ENCODE results near the gene HMBS.
"Not testable (repeated sequence)": the region's sequence is repeated elsewhere in the genome, so short reads cannot be mapped to it uniquely, and the experiment has no call there.

The HMBS gene

GRCh38 chr11:119120639-119121007 is 35.9 kb downstream of the HMBS start:
- peaks cover 31% of the 10 kb centered on the region for H3K36me3 ChIP-seq (ENCODE audit: control insufficient read depth, insufficient read depth, low read length)
- H3K4me3 ChIP-seq (ENCODE audit: extremely low read depth, insufficient read depth, low read length, poor library complexity, severe bottlenecking), result peak overlapping the region; percentile 89
- 68 to 74% methylated on average over 5 of the region's 5 CpGs for WGBS, 2 experiments (ENCODE audit: insufficient coverage in 2 of 2)
- H3K27ac ChIP-seq (ENCODE audit: low read depth, low read length, severe bottlenecking), result no peak overlapping the region
- peaks cover 4% of the 10 kb centered on the region for H3K4me1 ChIP-seq (ENCODE audit: control insufficient read depth, insufficient read depth, low read length, poor library complexity, severe bottlenecking)
- H3K9me3 ChIP-seq (ENCODE audit: control insufficient read depth, low read length), result no peaks in the 10 kb centered on the region

GRCh38 chr11:119121008-119121810 is 36.5 kb downstream of the HMBS start, which contains the start of gene HINFP:
HINFP (plus strand) TSS chr11:119121580; CDS start chr11:119126945, 5,365 bp downstream.
- H3K9me3 ChIP-seq (ENCODE audit: control insufficient read depth, low read length), result no peaks in the 10 kb centered on the region
- H3K36me3 ChIP-seq (ENCODE audit: control insufficient read depth, insufficient read depth, low read length), result peaks cover 28% of the 10 kb centered on the region
- peaks cover 4% of the 10 kb centered on the region for H3K4me1 ChIP-seq (ENCODE audit: control insufficient read depth, insufficient read depth, low read length, poor library complexity, severe bottlenecking)
- 0 to 1% methylated on average over 46 to 49 of the region's 54 CpGs for WGBS, 2 experiments (ENCODE audit: insufficient coverage in 2 of 2)
- peak within 1 kb of the TSS; percentile 89 for H3K4me3 ChIP-seq (ENCODE audit: extremely low read depth, insufficient read depth, low read length, poor library complexity, severe bottlenecking)
- H3K27ac ChIP-seq (ENCODE audit: low read depth, low read length, severe bottlenecking), result peak within 1 kb of the TSS; percentile 43

- Histone ChIP-seq H3K4me1 (ENCODE audit: control insufficient read depth, insufficient read depth, low read length, poor library complexity, severe bottlenecking) (peaks cover 4% of the 10 kb centered on the region), H3K9me3 (ENCODE audit: control insufficient read depth, low read length) (no peaks in the 10 kb centered on the region), H3K27ac (ENCODE audit: low read depth, low read length, severe bottlenecking) (peak overlapping the region; percentile 18), H3K4me3 (ENCODE audit: extremely low read depth, insufficient read depth, low read length, poor library complexity, severe bottlenecking) (peak overlapping the region; percentile 89), H3K36me3 (ENCODE audit: control insufficient read depth, insufficient read depth, low read length) (peaks cover 32% of the 10 kb centered on the region)
- WGBS, 2 experiments (ENCODE audit: insufficient coverage in 2 of 2), result 0 to 1% methylated on average over 16 to 19 of the region's 20 CpGs
Measured at GRCh38 chr11:119121811-119122124, 37.1 kb downstream of the HMBS start.

GRCh38 chr11:119125821-119126220 is 41.1 kb downstream of the HMBS start:
- Histone ChIP-seq H3K27ac (ENCODE audit: low read depth, low read length, severe bottlenecking) (no peak overlapping the region), H3K9me3 (ENCODE audit: control insufficient read depth, low read length) (no peaks in the 10 kb centered on the region), H3K4me1 (ENCODE audit: control insufficient read depth, insufficient read depth, low read length, poor library complexity, severe bottlenecking) (peaks cover 8% of the 10 kb centered on the region), H3K4me3 (ENCODE audit: extremely low read depth, insufficient read depth, low read length, poor library complexity, severe bottlenecking) (no peak overlapping the region), H3K36me3 (ENCODE audit: control insufficient read depth, insufficient read depth, low read length) (peaks cover 42% of the 10 kb centered on the region)
- 95 to 100% methylated on average over 4 of the region's 6 CpGs for WGBS, 2 experiments (ENCODE audit: insufficient coverage in 2 of 2)

- Histone ChIP-seq H3K27ac (ENCODE audit: low read depth, low read length, severe bottlenecking) (no peak overlapping the region), H3K36me3 (ENCODE audit: control insufficient read depth, insufficient read depth, low read length) (peaks cover 51% of the 10 kb centered on the region), H3K9me3 (ENCODE audit: control insufficient read depth, low read length) (no peaks in the 10 kb centered on the region), H3K4me1 (ENCODE audit: control insufficient read depth, insufficient read depth, low read length, poor library complexity, severe bottlenecking) (peaks cover 8% of the 10 kb centered on the region), H3K4me3 (ENCODE audit: extremely low read depth, insufficient read depth, low read length, poor library complexity, severe bottlenecking) (no peak overlapping the region)
- WGBS, 2 experiments (ENCODE audit: insufficient coverage in 2 of 2), result 93 to 96% methylated on average over 3 to 4 of the region's 5 CpGs
Measured at GRCh38 chr11:119126675-119127268, 42.1 kb downstream of the HMBS start.

- 85 to 94% methylated on average over 2 to 3 of the region's 3 CpGs for WGBS, 2 experiments (ENCODE audit: insufficient coverage in 2 of 2)
- Histone ChIP-seq H3K9me3 (ENCODE audit: control insufficient read depth, low read length) (no peaks in the 10 kb centered on the region), H3K4me1 (ENCODE audit: control insufficient read depth, insufficient read depth, low read length, poor library complexity, severe bottlenecking) (peaks cover 4% of the 10 kb centered on the region), H3K36me3 (ENCODE audit: control insufficient read depth, insufficient read depth, low read length) (peaks cover 74% of the 10 kb centered on the region), H3K4me3 (ENCODE audit: extremely low read depth, insufficient read depth, low read length, poor library complexity, severe bottlenecking) (no peak overlapping the region), H3K27ac (ENCODE audit: low read depth, low read length, severe bottlenecking) (no peak overlapping the region)
Measured at GRCh38 chr11:119130662-119131061, 46.0 kb downstream of the HMBS start.

- Histone ChIP-seq H3K4me3 (ENCODE audit: extremely low read depth, insufficient read depth, low read length, poor library complexity, severe bottlenecking) (no peak overlapping the region), H3K9me3 (ENCODE audit: control insufficient read depth, low read length) (no peaks in the 10 kb centered on the region), H3K36me3 (ENCODE audit: control insufficient read depth, insufficient read depth, low read length) (peaks cover 45% of the 10 kb centered on the region), H3K4me1 (ENCODE audit: control insufficient read depth, insufficient read depth, low read length, poor library complexity, severe bottlenecking) (peaks cover 4% of the 10 kb centered on the region), H3K27ac (ENCODE audit: low read depth, low read length, severe bottlenecking) (no peak overlapping the region)
- WGBS, 2 experiments (ENCODE audit: insufficient coverage in 2 of 2), result 87 to 92% methylated on average over 2 to 3 of the region's 4 CpGs
Measured at GRCh38 chr11:119134389-119134978, 49.8 kb downstream of the HMBS start.

GRCh38 chr11:119139276-119139675 is 54.6 kb downstream of the HMBS start:
- H3K4me1 ChIP-seq (ENCODE audit: control insufficient read depth, insufficient read depth, low read length, poor library complexity, severe bottlenecking); H3K27ac ChIP-seq (ENCODE audit: low read depth, low read length, severe bottlenecking); H3K4me3 ChIP-seq (ENCODE audit: extremely low read depth, insufficient read depth, low read length, poor library complexity, severe bottlenecking); H3K9me3 ChIP-seq (ENCODE audit: control insufficient read depth, low read length); H3K36me3 ChIP-seq (ENCODE audit: control insufficient read depth, insufficient read depth, low read length): not testable (repeated sequence)
- WGBS, 2 experiments (ENCODE audit: insufficient coverage in 2 of 2), result 82 to 98% methylated on average over 2 to 8 of the region's 10 CpGs

All from mesodermal cell (in vitro differentiated cells).